GM19035 (cell line): ENCODE measurements around the gene FANCI.
A peak's percentile ranks its signal among the peaks of the same experiment; 100 is the strongest.

Experiments
- ATAC-seq: cut with Tn5 transposase; IDR thresholded peaks from one replicate; pipeline ENCODE4 v1.9.1; 2021; ENCODE audit not compliant: unreplicated experiment

FANCI gene

DNA sequence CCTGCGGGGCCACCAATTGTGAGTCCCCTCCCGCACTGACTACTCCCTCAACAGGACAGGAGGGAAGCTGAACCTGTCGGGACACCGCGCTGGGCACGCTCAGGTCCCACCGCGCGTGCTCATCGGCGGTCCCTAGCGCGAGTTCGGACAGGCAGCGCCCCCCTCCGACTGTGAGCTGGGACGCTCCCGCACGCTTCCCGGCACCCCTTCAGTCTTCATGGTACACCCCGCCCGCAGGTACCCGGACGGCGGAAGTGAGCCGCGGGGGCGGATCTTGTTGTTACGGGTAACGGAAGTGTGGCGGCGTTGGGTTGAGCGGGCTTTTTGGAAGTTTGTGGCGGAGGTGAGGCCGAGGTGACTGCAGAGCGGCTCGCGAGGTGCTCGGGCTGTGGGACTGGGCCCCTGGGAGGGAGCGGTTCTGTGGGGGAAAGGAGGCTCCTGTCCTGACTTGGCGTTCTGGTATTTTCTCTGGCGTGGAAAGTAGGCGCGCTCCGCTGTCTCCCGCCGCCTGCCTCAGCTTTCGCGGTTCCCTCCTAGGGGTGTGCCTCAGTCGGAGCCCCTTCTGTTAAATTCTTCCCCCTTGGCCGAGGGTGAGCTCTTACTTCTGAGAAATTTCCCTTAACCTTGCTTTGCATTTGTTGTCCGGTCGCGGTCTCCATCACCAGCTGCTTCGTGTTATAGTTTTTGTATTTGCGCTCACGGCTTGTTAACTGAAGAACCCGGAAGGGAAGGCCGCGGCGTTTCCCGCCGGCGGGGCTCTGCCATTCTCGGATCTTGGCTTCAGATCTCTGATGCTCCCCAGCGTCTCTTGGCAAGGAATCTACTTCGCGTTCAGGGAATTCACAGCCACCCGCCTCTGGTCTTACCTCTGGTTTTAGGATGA, at the start of gene FANCI:
Gene FANCI, plus strand, starts transcription at position 289 of the 883 bp plus-strand sequence. CDS start 3,669 bp downstream, outside the sequence.
- ATAC-seq, result peak; percentile 93

DNA sequence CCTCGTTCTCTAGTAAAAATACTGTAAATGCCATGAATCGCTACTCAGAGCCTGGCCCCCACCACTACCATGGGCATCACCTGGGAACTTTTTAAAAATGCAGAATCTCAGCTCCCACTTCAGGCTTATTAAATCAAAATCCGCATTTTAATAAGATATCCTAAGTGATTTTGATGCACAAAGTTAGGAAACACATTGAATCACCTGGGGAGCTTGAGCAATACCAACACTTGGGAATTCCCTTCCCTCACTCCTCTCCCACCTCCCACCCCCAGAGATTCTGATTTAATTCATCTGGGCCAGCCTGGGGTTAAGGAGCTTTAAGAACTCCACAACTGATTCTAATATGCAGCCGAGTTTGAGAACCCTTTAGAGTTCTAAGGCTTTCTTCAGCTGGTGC, 49.2 kb upstream of the FANCI start:
- no peak for ATAC-seq

DNA sequence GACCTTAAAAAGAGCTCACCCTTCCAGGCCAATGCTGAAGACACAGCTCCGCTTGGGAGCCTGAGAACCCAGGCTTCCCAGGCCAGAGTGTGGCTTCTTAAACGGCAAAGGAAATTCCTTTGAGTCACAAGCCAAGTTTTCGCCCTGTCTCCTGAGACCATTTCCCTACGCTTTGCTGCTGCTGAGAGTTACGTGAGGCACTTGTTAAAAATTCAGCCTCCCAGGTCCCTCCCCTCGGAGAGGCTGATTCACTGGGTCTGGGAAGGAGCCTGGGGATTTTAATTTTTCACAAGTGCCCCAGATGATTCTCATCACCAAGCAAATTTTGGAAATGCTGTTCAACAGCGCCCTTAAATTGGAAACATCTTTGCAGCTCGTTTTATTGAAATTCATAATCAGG, 47.9 kb upstream of the FANCI start:
- no peak for ATAC-seq

DNA sequence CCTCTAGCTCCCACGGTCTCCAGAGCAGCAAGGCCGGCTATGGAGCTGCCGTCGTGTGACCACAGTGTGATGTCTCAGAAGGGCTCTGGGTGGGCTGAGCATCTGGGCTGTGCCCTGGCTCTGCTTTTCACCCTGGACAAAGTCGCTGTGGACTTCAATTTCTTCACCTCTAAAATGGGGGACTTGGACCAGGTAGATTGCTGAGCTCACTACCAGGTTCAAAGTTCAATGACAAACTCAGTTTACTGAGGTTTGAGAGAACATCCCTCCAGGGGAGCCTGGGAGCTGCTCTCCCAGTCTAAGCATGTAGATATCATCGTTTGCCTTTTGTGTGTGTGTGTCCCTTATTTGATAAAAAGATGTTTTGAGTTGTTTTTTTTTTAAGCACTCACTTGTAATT, 47.5 kb upstream of the FANCI start:
- no peak for ATAC-seq

DNA sequence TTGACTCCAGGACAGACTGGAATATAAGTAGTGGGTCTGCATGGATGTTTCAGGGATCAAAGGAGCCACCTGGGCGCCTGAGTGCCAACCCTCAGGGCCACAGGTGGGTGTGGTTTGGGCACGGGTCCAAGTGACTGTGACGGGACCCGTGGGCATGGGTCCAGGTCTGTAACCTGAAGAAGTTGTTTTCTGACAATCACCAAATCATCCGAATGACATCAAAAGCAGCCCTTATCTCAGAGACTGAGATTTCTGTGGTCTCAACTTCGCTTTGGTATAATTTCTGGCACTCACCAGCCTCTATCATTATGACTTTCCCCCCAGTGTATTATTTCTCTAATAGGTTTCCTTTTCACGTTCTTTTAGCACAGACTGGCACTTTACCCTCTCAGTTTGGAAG, 46.8 kb upstream of the FANCI start:
- ATAC-seq, result no peak

DNA sequence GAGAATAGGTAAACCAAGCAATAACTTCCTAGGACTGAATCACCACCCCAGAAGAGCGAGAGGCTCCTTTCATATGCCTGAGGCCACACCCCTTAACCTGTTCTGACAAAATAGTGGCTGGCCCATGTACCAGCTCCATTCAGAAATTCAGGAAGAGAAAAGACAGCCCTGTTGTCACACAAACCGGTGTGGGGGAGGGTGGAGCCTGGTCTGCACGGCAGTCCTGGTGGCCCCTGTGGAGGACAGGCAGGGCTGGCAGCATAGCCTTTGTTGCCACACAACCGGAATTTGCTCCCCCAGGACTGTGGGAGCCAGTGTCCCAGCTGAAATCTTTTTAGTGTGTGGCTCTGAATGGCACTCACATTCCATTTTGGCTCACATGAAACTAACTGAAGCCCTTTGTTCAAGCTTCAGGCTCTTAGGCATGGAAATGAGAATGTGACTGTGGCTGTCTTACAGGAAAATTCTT, 46.2 kb upstream of the FANCI start:
- ATAC-seq, result no peak

DNA sequence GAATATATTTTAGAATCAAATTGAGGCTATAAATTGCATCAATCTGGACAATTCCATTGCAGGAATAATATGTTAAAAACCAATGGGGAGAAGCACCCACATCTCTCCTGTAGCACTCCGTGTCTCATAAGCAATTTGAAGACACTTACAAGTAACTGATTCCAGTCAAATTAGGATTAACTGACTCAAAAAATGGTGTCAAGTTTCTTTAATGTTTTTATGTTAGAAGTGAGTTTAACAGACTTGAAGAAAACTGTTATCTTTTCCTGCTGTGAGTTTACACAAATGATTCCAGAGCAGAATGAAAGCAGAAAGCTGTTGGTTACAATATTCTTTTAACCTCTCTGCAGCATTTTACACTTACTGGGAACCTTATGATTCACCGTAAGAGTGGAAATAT, 45.6 kb upstream of the FANCI start:
- ATAC-seq, result no peak

DNA sequence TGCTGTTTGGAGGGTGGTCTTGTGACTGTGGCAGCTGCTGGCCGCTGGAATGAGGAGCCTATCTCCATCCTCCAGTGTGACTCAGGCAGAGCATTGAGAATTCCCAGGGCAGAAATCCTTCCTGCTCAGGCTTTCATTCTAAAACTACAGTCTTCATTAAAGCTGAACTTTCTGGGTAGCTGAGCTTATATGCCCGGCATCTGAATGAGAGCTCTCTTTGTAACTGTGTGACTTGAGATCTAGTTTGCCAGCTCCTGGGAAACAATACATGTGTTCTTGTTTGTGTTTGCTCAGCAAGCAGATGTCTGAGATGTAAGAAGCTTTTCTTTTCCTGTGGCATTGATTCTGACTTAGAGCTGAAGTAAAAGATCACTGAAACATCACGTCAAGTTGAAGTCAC, 44.8 kb upstream of the FANCI start:
- ATAC-seq, result no peak

DNA sequence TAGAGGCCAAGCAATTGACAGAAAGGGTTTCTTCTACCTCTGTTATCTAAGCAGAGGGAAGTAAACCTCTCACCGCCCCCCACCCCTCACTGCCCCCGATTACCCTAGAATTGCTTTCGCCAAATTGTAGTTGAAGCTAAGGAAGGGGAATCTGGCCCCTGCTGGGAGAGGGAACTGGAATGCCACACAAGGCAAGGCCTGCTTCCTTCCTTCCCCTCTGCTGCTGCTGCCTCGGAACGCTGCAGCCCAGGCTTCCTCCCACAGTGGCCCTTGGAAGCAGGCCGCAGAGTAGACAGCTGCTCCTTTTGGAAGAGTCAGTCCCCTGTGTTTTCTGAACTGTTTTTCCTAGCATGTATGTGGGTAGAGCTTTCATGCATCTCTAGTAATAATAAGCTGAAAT, 44.0 kb upstream of the FANCI start:
- ATAC-seq, result no peak

DNA sequence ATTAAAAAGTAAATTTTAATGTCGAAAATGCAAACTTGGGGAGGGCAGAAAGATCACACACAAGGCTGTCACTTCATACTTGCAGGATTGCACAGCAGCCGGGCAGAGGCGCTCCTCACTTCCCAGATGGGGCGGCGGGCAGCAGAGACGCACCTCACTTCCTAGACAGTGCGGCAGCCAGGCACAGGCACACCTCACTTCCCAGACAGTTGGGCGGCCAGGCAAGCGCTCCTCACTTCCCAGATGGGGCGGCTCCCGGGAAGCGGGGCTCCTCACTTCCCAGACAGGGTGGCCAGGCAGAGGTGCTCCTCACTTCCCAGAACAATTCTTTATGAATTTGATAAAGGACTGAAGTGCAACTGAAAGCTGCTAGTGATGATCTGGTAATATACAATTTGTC, 43.6 kb upstream of the FANCI start:
- ATAC-seq, result no peak

DNA sequence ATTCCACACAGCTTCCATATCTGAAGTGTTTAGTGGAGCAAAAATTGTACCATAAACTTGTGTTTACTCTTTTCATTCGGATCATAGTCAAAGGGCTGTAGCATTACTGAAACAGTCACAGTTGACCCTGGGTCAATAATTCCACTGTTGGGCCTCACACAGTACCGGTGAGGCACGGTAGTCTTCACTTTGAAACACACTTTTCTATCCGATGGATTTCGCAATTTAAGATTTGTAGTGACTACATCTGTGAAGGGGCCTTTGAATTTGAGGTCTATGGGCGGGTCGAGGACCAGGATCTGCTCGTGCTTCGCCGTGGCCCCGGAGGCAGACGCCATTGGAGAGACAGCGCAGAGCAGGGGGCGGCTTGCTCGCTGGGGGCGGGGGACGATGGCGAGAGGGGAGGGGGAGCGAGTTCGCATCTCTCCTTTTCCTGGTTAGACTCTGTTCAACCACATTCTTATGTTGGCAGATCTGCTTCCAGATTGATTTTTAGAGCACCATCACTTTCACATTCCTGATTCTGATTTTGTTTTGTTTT, 42.2 kb upstream of the FANCI start:
- ATAC-seq, result no peak

DNA sequence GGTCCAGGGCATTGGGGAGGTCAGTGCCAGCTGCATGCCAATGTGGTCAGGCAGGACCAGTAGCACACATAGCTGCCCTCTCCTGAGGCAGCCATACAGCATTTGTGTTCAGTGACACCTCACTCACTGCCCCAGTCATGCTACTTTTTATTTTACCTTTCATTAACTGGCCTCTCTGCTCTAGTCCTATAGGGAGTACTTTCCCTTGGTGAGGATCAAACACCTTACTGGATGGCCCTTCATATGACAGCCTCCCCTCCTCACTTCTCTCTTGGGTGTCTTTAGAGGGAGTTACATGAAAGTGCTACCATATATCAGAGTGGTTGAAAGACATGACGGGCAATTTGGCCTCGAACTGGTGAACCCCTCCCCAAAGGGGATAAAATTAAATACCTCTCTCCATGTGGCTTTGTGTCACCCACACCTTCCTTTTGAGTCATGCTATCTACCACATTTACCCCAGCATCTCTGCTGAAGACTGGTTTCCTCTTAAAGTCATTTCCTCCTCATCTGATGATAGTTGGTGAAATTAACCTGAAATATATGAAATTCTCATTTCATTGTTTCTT, 40.0 kb upstream of the FANCI start:
- no peak for ATAC-seq

DNA sequence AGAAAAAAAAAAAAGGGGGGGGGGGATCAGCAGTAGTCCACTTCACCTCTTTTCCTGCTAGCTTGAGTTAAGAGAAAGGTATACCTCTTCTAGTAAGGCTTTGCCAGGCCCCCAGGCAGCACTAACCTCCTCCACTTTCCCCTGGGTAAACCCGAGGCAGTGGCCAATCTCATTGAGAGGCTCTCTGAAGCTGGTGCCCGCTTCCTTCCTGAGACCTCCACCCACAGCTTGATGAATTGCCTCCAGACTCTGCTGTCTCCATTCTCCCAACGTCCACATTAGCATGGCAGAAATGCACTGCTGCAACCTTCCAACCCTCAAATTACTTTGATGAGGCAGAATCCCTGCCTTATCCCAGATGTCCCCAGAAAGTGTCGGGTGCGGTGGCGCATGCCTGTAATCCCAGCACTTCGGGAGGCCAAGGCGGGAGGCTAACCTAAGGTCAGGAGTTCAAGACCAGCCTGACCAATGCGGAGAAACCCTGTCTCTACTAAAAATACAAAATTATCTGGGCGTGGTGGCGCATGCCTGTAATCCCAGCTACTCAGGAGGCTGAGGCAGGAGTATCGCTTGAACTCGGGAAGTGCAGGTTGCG, 37.7 kb upstream of the FANCI start:
- no peak for ATAC-seq

DNA sequence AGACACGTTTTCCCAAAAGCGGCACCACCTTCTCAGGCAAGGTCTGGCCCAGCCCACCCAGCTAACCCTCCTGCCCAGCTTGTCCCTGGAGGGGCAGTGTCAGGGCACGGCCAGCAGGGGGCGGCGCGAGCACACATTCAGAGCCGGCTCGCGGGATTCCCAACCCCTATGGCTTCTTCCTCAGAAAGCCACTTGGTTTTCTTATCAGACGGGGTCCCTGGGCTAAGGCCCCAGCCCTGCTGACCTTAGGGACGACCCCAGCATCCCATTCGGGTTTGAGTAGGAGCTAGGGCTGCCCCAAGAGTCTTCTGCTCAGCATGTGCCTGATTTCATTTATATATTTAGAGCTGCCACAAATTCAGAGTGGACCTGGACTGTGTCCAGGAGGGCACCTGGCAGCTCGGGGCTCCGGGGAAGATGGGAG, 36.9 kb upstream of the FANCI start:
- ATAC-seq, result peak; percentile 71

DNA sequence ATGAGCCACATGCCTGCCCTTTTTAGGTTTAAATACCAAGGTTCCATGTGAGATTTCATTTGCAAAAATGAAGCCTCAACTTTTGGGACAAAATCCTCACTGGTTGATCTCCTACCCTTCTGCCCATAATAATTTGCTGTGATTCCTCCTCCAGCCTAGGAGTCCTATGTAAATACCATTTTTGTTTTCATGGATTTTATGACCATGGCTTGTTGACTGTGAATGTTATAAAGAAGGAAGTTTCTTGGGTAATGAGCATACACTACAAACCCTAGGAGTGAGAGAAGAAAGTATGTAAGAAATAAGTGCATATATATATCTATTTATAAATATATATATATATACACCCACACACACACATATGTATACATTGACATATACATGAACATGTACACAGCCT, 35.5 kb upstream of the FANCI start:
- no peak for ATAC-seq

DNA sequence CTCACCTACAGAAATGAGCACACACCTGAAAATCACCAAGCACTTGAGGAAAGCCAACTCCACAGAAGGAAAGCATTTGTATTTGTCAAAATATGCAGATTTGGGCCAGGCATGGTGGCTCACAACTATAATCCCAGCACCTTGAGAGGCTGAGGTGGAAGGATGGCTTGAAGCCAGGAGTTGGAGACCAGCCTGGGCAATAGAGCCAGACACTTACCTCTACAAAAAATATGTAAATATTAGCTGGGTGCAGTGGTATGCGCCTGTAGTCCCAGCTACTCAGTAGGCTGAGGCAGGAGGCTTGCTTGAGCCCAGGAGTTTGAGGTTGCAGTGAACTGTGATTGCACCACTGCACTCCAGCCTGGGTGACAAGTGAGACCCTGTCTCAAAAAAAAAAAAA, 34.7 kb upstream of the FANCI start:
- no peak for ATAC-seq

DNA sequence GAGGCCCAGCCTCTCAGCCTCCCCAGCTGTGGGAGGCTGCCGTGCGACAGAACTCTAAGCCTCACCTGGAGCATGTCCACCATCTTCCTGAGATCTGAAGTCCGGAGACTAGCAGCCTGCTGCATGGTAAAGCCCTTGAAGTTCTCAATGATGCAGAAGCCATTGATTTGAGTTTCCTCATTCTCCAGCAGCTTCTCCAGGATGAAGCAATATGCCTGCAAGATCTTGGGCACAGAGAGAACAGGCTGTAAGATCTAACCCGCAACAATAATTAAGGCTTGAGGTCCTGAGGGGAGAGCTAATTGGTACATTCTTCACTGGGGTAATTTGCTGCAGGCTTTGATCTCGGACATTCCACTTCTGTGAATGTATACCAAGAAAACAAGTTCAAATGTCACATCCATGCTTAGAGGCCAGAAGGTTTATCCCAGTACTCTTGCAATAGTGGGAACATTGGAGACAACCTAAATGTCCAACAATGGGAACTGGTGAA, 32.1 kb upstream of the FANCI start:
- no peak for ATAC-seq

DNA sequence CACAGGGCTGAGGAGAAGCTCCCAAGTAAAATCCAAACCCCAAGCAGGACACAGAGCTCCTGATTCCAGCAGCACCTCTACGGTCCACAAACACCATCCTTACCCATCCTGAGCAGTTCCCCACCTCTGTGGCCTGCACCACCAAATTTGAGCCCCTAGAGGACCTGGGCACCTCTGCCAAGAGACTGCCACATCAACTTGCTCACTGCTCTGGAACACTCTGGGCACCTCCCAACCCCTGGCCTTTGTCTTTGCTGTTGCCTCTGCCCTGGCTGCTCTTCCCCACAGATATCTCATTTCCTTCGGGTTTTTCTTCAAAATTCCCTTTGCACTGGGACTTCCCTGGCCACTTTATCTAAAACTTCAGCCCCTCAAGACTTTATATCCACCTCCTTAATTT, 28.2 kb upstream of the FANCI start:
- no peak for ATAC-seq

DNA sequence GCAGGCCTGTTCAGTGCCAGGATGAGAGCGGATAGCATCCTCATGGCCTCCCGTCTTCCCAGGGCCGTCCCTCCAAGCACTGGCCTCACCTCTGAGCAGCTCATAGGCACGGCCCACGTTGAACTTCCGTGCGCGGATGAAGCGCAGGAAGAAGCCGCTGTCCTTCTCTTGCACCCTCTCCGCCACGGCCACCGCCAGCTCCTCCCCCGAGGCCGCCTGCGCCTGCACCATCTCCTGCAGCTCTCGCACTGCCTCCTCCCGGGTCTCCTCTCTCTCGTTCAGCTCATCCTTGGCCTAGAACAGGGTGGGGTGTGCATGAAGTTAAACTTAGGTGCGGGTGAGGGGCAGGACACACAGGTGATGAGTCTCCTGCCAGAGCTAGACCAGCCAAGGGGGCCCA, 26.7 kb upstream of the FANCI start:
- no peak for ATAC-seq

DNA sequence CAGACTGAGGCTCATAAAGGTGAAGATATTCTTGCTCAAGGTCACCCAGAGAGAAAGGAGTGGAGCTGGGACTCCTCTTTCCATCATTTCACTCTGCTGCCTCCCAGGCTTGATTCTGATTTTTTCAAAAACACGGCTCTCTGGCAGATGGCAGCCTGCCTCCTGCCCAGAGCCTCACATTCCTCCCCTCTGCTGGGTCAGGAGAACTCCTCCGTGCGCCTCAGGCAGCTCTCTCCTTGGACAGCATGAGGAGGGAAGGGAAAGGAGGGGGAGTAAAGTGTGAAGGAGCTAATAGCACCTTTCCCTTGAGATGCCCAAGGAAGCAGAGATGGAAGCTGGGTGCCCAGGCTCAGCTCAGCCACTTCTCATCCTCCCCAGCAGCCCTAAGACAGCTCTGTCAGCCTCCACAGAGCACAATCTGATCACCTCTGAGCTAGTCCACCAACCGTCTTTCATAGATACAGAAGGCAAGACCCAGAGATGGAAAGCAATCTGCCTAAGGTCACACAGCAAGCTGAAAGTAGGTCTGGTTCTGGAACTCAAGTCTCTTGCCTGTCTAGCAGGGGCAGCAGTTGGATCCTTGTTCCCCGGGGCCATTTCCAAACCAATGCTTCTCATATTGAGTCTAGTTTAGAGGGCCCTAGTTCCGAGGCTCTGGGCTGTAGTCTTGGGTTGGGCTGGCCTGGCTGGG, 25.9 kb upstream of the FANCI start:
- no peak for ATAC-seq

DNA sequence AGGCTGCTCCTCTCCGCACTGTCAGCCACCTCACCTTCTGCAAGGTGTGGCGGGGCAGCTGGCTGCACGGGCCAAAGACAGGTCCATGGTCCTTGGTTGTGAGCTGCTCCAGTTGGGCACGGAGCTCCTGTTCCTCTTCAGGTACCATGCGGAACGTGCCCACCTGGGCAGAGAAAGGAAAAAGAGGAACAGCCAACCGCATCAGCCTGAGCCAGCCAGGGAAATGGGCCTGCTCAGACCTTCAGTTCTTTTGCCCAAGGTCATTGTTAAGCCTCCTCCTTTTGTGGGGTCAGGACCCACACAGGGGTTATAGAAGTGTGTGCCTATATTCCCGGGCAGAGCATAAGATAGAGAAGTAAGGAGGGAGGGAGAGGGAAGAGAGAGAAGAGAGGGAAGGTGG, 25.2 kb upstream of the FANCI start:
- ATAC-seq, result no peak
